T-helper 1 cell treated with Interleukin-12 subunit alpha and Interleukin-12 subunit beta and Interleukin-4 antibody, amounts not matched to agents 30 μg/mL and 1 μg/mL, for 36 hours (primary cell): Measurements from ENCODE around the gene CDC73.
A peak's percentile ranks its signal among the peaks of the same experiment; 100 is the strongest.

Experiments
- H3K27ac Mint-ChIP-seq: one replicate; pipeline ENCODE4 v1.8.0; 2021; ENCODE audit warnings: mild to moderate bottlenecking, mixed read lengths
- H3K27me3 Mint-ChIP-seq: one replicate; pipeline ENCODE4 v1.8.0; 2021; ENCODE audit warnings: low read depth, mixed read lengths
- H3K36me3 Mint-ChIP-seq: one replicate; pipeline ENCODE4 v1.8.0; 2021; ENCODE audit warnings: low read depth, mixed read lengths
- H3K4me1 Mint-ChIP-seq: one replicate; pipeline ENCODE4 v1.8.0; 2021; ENCODE audit warnings: low read depth, mixed read lengths
- H3K4me3 Mint-ChIP-seq: one replicate; pipeline ENCODE4 v1.8.0; 2021; ENCODE audit warnings: mild to moderate bottlenecking, moderate library complexity, mixed read lengths
- H3K9me3 Mint-ChIP-seq: one replicate; pipeline ENCODE4 v1.8.0; 2021; ENCODE audit warnings: mixed read lengths

The CDC73 gene

GRCh38 chr1:193123751-193124150, 1.9 kb downstream of the CDC73 start:
- Mint-ChIP-seq H3K27me3 (peaks cover 9% of the 10 kb centered on the region), H3K9me3 (no peaks in the 10 kb centered on the region), H3K4me1 (peaks cover 40% of the 10 kb centered on the region), H3K27ac (peak overlapping the region; percentile 43), H3K4me3 (peak overlapping the region; percentile 95), H3K36me3 (peaks cover 10% of the 10 kb centered on the region)

GRCh38 chr1:193125369-193125768, 3.5 kb downstream of the CDC73 start:
- Mint-ChIP-seq H3K27ac (no peak overlapping the region), H3K36me3 (peaks cover 12% of the 10 kb centered on the region), H3K4me3 (no peak overlapping the region), H3K27me3 (peaks cover 3% of the 10 kb centered on the region), H3K9me3 (no peaks in the 10 kb centered on the region), H3K4me1 (peaks cover 36% of the 10 kb centered on the region)

- Mint-ChIP-seq H3K9me3 (no peaks in the 10 kb centered on the region), H3K36me3 (peaks cover 36% of the 10 kb centered on the region), H3K4me3 (no peak overlapping the region), H3K4me1 (peaks cover 23% of the 10 kb centered on the region), H3K27ac (peak overlapping the region; percentile 23), H3K27me3 (no peaks in the 10 kb centered on the region)
These were observed 9.5 kb downstream of the CDC73 start for GRCh38 chr1:193131266-193131860.

GRCh38 chr1:193140254-193140653, 18.4 kb downstream of the CDC73 start:
- Mint-ChIP-seq H3K36me3 (peaks cover 50% of the 10 kb centered on the region), H3K9me3 (no peaks in the 10 kb centered on the region), H3K27me3 (no peaks in the 10 kb centered on the region), H3K27ac (no peak overlapping the region), H3K4me1 (peaks cover 16% of the 10 kb centered on the region), H3K4me3 (no peak overlapping the region)

GRCh38 chr1:193141804-193142203, 20.0 kb downstream of the CDC73 start:
- no peaks in the 10 kb centered on the region for H3K9me3 Mint-ChIP-seq
- peaks cover 16% of the 10 kb centered on the region for H3K4me1 Mint-ChIP-seq
- H3K36me3 Mint-ChIP-seq, result peaks cover 51% of the 10 kb centered on the region
- no peaks in the 10 kb centered on the region for H3K27me3 Mint-ChIP-seq
- no peak overlapping the region for H3K4me3 Mint-ChIP-seq
- no peak overlapping the region for H3K27ac Mint-ChIP-seq

- H3K4me1 Mint-ChIP-seq, result peaks cover 16% of the 10 kb centered on the region
- no peaks in the 10 kb centered on the region for H3K27me3 Mint-ChIP-seq
- H3K9me3 Mint-ChIP-seq, result no peaks in the 10 kb centered on the region
- H3K27ac Mint-ChIP-seq, result no peak overlapping the region
- peaks cover 46% of the 10 kb centered on the region for H3K36me3 Mint-ChIP-seq
- no peak overlapping the region for H3K4me3 Mint-ChIP-seq
These were observed 20.6 kb downstream of the CDC73 start for GRCh38 chr1:193142409-193142808.

GRCh38 chr1:193143285-193143684, 21.5 kb downstream of the CDC73 start:
- Mint-ChIP-seq H3K4me3 (no peak overlapping the region), H3K4me1 (peaks cover 15% of the 10 kb centered on the region), H3K27ac (no peak overlapping the region), H3K36me3 (peaks cover 41% of the 10 kb centered on the region), H3K9me3 (no peaks in the 10 kb centered on the region), H3K27me3 (no peaks in the 10 kb centered on the region)

- Mint-ChIP-seq H3K27ac (no peak overlapping the region), H3K36me3 (peaks cover 36% of the 10 kb centered on the region), H3K9me3 (no peaks in the 10 kb centered on the region), H3K4me1 (peaks cover 14% of the 10 kb centered on the region), H3K4me3 (no peak overlapping the region), H3K27me3 (no peaks in the 10 kb centered on the region)
These were observed 22.6 kb downstream of the CDC73 start for GRCh38 chr1:193144361-193144938.

GRCh38 chr1:193144999-193145398, 23.2 kb downstream of the CDC73 start:
- Mint-ChIP-seq H3K36me3 (peaks cover 31% of the 10 kb centered on the region), H3K9me3 (no peaks in the 10 kb centered on the region), H3K4me1 (peaks cover 13% of the 10 kb centered on the region), H3K27me3 (no peaks in the 10 kb centered on the region), H3K27ac (no peak overlapping the region), H3K4me3 (no peak overlapping the region)

GRCh38 chr1:193156117-193156821, 34.4 kb downstream of the CDC73 start:
- no peaks in the 10 kb centered on the region for H3K9me3 Mint-ChIP-seq
- peaks cover 22% of the 10 kb centered on the region for H3K36me3 Mint-ChIP-seq
- no peak overlapping the region for H3K4me3 Mint-ChIP-seq
- H3K4me1 Mint-ChIP-seq, result peaks cover 6% of the 10 kb centered on the region
- no peaks in the 10 kb centered on the region for H3K27me3 Mint-ChIP-seq
- no peak overlapping the region for H3K27ac Mint-ChIP-seq

- H3K4me3 Mint-ChIP-seq, result no peak overlapping the region
- peaks cover 20% of the 10 kb centered on the region for H3K36me3 Mint-ChIP-seq
- H3K9me3 Mint-ChIP-seq, result no peaks in the 10 kb centered on the region
These were observed 35.0 kb downstream of the CDC73 start for GRCh38 chr1:193156822-193157142.

GRCh38 chr1:193157360-193157759, 35.5 kb downstream of the CDC73 start:
- H3K4me3 Mint-ChIP-seq, result no peak overlapping the region
- no peak overlapping the region for H3K27ac Mint-ChIP-seq
- no peaks in the 10 kb centered on the region for H3K9me3 Mint-ChIP-seq

More at GRCh38 chr1:193156822-193157142, 35.0 kb downstream of the CDC73 start:
- Mint-ChIP-seq H3K27me3 (no peaks in the 10 kb centered on the region), H3K27ac (no peak overlapping the region), H3K4me1 (peaks cover 4% of the 10 kb centered on the region)

GRCh38 chr1:193176113-193176512, 54.3 kb downstream of the CDC73 start:
- no peaks in the 10 kb centered on the region for H3K27me3 Mint-ChIP-seq
- H3K27ac Mint-ChIP-seq, result no peak overlapping the region
- peaks cover 7% of the 10 kb centered on the region for H3K4me1 Mint-ChIP-seq
- H3K36me3 Mint-ChIP-seq, result peaks cover 21% of the 10 kb centered on the region
- no peak overlapping the region for H3K4me3 Mint-ChIP-seq
- no peaks in the 10 kb centered on the region for H3K9me3 Mint-ChIP-seq

More at GRCh38 chr1:193157360-193157759, 35.5 kb downstream of the CDC73 start:
- peaks cover 4% of the 10 kb centered on the region for H3K4me1 Mint-ChIP-seq
- peaks cover 17% of the 10 kb centered on the region for H3K36me3 Mint-ChIP-seq
- H3K27me3 Mint-ChIP-seq, result no peaks in the 10 kb centered on the region

- Mint-ChIP-seq H3K27ac (no peak overlapping the region), H3K4me3 (no peak overlapping the region), H3K27me3 (no peaks in the 10 kb centered on the region), H3K36me3 (peaks cover 19% of the 10 kb centered on the region), H3K9me3 (no peaks in the 10 kb centered on the region), H3K4me1 (peaks cover 7% of the 10 kb centered on the region)
These were observed 55.0 kb downstream of the CDC73 start for GRCh38 chr1:193176788-193177187.

GRCh38 chr1:193179094-193179493, 57.3 kb downstream of the CDC73 start:
- no peak overlapping the region for H3K27ac Mint-ChIP-seq
- peaks cover 14% of the 10 kb centered on the region for H3K4me1 Mint-ChIP-seq

More at GRCh38 chr1:193179094-193179493, 57.3 kb downstream of the CDC73 start:
- Mint-ChIP-seq H3K4me3 (no peak overlapping the region), H3K27me3 (no peaks in the 10 kb centered on the region), H3K9me3 (no peaks in the 10 kb centered on the region), H3K36me3 (peaks cover 14% of the 10 kb centered on the region)
